Islet precursor cell (in vitro differentiated cells): ENCODE measurements around the gene F2.

Experiments
- DNase-seq: peaks from one replicate; pipeline ENCODE4 v3.0.0-alpha.2; 2018

F2 gene

DNA sequence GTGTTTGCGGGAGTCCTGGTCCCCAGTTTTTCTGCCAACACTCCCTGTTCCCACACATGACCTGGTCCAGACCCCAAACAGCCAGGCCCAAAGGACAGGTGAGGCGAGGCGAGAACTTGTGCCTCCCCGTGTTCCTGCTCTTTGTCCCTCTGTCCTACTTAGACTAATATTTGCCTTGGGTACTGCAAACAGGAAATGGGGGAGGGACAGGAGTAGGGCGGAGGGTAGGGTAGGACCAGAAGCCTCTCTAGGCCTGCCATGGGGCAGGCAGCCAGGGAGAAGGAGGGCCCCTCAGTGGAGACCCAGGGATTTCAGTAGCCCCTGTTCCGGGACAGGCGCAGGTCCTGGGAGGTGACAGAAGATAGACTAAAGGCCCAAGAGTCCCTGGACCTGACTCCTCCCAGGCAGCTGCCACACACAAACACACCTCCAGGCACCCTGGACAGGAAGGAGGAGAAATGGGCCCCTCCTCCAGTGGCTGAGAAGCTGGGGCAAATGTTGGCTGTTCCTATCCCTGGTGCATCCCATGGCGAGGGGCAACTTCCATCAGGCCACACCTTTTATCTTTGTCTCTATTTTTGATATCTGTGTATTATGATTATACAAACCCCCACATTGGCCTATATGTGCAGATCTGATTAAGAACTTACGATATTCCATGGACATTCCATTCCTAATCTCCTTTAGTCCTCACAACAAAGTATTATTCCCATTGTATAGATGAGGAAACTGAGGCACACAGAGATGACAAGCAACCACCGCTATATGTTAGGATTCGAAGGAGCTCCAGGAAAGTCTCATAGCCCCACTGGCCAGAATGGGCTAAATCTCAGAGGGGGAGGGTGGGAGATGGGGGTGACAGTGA lies 626 bp upstream of the F2 start:
- DNase-seq = peak; percentile 62

GRCh38 chr11:46719543-46720218 lies 668 bp downstream of the F2 start:
- peak; percentile 51 for DNase-seq

- peak; percentile 49 for DNase-seq
Measured at GRCh38 chr11:46721286-46721685, 2.3 kb downstream of the F2 start.

GRCh38 chr11:46722566-46723358 lies 3.7 kb downstream of the F2 start:
- DNase-seq = no peak

- DNase-seq = no peak
Measured at GRCh38 chr11:46723359-46723680, 4.3 kb downstream of the F2 start.

DNA sequence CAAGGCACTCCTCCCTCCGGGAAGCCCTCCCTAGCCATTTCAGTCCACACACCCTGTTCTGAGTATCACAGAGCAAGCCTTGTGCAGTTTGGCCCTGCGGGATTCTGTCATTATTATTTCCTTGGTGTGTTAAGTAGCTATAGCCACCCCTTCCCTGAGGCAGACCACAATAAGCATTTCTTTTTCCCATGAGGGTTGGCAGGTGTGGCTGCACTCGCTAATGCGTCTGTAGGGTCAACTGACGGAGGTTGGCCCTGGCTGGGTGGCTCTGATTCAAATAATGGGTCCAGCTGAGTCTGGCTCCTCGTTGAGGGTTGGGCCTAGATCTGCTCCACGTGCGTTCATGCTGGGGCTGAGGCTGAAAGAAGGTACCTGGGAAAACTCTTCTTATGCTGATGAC lies 5.1 kb downstream of the F2 start:
- peak; percentile 63 for DNase-seq

DNA sequence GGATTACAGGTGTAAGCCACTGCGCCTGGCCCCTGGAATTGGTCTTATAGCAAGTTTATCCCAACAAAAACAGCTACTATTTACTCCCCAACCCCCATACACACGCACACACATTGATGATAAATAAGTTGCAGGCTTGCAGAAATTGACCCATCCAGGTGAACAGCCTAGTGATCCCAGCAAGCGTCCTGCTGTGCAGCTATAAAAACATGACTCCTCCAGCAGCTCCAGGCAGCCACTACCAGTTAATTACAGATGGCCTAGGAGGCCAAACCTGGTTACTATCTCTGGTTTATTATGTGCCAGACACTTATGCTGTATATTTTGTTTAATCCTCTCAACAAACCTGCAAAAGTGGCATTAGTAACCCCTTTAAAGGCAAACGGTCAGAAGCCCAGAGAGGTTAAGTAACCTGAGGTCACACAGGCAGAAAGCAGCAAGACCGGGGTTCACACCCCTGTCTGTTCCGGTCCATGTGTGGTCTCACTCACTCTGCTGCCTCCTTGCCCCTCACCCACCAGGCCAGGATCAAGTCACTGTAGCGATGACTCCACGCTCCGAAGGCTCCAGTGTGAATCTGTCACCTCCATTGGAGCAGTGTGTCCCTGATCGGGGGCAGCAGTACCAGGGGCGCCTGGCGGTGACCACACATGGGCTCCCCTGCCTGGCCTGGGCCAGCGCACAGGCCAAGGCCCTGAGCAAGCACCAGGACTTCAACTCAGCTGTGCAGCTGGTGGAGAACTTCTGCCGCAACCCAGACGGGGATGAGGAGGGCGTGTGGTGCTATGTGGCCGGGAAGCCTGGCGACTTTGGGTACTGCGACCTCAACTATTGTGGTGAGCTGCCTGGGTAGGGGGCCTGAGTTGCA lies 6.6 kb downstream of the F2 start:
- no peak for DNase-seq

GRCh38 chr11:46726206-46726862 lies 7.3 kb downstream of the F2 start:
- no peak for DNase-seq

- DNase-seq = no peak
Measured at GRCh38 chr11:46727952-46728658, 9.1 kb downstream of the F2 start.

GRCh38 chr11:46728659-46729040 lies 9.6 kb downstream of the F2 start:
- no peak for DNase-seq

DNA sequence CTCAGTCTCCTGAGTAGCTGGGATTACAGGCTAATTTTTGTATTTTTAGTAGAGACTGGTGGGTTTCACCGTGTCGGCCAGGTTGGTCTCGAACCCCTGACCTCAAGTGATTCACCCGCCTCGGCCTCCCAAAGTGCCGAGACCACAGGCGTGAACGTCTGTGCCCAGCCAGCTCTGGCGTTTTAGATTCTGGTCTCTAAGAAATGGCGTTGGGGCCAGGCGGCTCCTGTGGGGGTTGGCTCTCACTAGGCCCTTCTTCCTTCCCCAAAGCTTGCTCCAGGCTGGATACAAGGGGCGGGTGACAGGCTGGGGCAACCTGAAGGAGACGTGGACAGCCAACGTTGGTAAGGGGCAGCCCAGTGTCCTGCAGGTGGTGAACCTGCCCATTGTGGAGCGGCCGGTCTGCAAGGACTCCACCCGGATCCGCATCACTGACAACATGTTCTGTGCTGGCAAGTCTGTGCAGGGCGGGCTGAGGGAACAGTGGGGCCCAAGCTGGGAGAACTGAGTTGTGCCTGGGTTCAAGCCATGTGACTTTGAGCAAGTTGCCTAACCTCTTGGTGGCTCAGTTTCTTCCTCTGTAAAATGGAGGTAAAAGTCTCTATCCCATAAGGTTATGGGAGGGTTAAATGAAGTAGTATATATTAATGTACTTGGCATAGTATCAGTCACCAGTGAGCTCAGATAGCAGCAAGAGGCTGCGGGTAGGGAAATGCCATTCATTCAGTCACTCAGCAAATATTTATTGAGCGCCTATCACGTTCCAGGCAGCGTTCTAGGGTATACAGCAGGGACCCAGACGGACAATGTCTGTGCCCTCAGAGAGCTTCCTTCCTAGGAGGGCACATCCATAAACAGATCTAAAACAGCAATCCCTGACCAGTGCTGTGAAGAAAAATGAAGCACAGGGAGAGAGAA lies 10.4 kb downstream of the F2 start:
- DNase-seq = no peak

GRCh38 chr11:46731545-46731944 lies 12.5 kb downstream of the F2 start:
- DNase-seq = no peak

DNA sequence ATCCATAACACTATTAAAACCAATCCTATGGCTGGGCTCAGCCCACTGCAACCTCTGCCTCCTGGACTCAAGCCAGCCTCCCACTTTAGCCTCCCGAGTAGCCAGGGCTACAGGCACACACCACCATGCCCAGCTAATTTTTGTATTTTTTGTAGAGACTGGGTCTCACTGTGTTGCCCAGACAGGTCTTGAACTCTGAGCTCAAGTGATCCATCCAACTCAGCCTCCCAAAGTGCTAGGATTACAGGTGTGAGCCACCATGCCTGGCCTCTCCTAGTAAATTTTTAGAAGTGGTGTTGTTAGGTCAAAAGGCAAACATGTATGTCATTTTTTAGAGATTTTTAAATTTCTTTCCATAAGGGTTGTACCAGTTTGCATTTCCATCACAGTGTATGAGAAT lies 14.2 kb downstream of the F2 start:
- DNase-seq = no peak

DNA sequence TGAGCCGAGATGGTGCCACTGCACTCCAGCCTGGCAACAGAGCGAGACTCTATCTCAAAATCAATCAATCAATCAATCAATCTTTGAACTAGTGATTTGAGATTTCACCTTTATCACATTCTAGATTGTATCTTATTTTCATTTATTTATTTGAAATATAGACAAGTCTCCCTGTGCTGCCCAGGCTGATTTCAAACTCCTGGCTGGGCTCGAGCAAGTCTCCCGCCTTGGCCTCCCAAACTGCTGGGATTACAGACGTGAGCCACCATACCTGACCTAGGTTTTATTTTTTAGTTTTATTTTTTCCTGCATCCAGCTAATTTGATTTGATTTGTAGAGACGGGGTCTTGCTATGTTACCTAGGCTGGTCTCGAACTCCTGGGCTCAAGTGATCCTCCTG lies 17.1 kb downstream of the F2 start:
- DNase-seq = no peak

- no peak for DNase-seq
Measured at GRCh38 chr11:46736615-46737014, 17.6 kb downstream of the F2 start.

- no peak for DNase-seq
Measured at GRCh38 chr11:46737699-46738098, 18.7 kb downstream of the F2 start.

DNA sequence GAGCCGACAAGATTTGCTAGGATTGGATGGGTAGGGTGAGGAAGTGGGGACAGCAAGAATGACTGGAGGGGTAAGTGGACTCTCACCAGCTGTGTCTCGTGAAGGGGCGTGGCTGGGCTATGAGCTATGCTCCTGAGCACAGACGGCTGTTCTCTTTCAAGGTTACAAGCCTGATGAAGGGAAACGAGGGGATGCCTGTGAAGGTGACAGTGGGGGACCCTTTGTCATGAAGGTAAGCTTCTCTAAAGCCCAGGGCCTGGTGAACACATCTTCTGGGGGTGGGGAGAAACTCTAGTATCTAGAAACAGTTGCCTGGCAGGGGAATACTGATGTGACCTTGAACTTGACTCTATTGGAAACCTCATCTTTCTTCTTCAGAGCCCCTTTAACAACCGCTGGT lies 19.9 kb downstream of the F2 start:
- no peak for DNase-seq

GRCh38 chr11:46741600-46742484 lies 22.8 kb downstream of the F2 start:
- peak; percentile 42 for DNase-seq

DNA sequence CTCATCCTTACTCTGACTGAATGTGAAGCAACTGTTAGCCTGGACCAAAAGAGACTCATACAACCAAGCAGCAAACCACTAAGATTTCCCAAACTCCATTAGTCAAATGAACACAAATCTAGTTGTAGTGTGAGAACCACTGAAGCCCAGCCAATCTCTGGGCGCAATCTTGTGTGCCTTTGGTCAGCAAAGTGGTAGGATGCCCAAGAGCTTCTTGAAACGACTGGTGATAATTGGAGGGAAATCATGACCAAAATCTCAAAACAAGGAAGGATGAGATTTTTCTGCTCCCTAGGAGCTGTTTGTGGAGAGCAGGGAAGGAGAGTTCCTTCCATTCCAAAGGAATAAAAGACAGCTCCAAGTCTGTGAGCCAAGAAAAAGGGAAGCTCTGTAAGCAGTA lies 24.0 kb downstream of the F2 start:
- DNase-seq = peak; percentile 22
